GM19239 (cell line): ENCODE measurements around the gene MYRFL.

Source experiments
- DNase-seq: peaks from one replicate; pipeline ENCODE4 v3.0.0; 2011; ENCODE audit warnings: low spot score; ENCODE audit not compliant: insufficient read length
- FAIRE-seq: peaks from 2 replicates; lab custom pipeline; 2011; peaks lifted over from hg19 to GRCh38; lab: Jason Lieb, UNC

MYRFL gene

DNA sequence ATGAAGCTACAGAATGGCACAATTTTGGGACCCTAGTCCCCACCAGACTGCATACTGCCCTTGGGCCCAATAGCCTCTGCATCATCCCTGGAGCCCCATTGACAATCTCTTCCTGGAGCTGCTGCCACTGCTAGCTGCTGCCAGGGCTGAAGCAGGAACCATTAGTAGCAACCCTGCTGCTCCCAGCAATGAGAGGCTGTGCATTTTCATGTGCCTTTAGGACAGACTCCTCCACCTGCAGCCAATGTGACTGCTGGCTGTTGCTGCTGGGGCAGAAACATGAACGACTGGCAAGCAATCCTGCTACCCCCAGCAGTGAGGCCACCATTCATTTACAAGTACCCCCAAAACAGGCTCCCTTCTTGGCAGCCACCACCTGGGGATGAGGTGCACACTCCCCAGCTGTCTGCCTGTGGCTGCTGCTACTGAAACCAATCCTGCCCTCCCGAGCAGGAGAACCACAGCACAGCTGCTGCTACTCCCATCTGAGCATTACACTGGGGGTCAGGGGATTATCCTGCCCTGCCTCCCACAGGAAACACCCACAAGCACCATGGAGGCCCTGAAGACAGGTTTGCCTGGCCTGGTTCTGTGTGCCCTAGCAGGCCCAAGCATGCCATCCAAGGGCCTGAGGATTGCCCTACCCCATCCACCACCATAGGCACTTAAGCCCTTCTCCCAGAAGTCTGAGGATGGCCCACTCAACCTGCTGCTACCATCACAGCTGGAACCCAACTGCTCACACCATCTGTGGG lies 181.0 kb downstream of the MYRFL start:
- no peak for FAIRE-seq
- DNase-seq = no peak

DNA sequence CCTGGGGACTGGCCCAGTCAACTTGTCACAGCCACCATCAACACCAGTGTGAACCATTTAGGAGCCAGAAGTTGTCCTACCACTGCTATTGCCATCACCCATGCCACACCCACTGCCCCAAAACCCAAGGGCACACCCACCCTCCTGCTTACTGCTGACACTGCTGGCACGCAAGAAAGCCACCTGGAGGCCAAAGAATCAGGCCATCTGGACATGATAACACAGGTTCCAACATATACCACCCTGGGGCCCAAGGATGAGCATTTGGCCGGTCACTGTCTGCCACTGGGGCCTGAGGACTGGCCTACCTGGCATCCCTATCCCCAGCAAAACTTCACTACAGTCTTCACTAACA lies 181.6 kb downstream of the MYRFL start:
- FAIRE-seq (no peak), DNase-seq (no peak)

DNA sequence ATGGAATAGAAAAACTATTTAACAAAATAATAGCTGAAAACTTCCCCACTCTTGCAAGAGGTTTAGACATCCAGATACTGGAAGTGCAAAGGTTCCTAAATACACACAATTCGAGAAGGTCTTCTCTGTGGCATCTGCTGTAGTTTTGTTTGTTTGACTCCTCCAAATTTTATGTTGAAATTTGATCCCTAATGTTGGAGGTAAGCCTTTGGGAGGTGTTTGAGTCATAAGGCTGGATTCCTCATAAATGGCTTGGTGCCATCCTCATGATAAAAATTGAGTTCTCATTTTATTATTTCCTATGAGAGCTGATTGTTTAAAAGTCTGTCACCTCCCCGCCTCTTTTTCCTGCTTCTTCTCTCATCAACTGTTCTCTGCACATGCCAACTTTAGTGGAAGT lies 182.7 kb downstream of the MYRFL start:
- no peak for DNase-seq
- no peak for FAIRE-seq
